ENCODE measurements around the gene MRAS.

DNA sequence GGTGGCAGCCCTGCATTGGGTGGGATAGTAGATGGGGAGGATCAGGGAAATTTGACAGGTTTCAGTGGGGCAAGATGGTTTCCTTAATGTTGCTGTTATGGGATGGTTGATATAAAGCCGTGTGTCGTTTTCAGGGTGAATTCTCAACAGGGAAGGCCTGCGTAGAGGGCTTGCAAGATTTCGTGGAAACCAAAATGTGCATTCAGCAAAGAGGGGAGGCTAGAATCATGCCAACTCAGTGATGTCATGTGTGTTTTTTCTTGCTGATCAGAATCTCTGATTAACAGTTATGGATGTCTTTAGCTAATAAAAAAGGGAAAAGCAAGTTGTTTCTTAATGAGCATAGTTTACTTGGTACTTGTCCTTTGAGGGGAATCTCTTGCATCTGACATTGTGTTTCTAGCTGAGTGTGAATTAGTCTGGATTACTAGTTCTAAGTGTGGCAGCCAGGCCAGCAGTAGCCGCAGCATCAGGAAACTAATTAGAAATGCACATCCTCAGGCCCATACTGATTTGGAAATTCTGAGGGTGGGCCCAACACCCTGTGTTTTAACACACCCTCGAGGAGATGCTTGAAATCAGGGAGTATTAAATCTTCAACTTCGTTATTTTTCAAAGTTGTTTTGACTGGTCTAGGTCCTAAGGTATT is 24.8 kb downstream of the MRAS start:
- TF ChIP-seq, protein P1, sequence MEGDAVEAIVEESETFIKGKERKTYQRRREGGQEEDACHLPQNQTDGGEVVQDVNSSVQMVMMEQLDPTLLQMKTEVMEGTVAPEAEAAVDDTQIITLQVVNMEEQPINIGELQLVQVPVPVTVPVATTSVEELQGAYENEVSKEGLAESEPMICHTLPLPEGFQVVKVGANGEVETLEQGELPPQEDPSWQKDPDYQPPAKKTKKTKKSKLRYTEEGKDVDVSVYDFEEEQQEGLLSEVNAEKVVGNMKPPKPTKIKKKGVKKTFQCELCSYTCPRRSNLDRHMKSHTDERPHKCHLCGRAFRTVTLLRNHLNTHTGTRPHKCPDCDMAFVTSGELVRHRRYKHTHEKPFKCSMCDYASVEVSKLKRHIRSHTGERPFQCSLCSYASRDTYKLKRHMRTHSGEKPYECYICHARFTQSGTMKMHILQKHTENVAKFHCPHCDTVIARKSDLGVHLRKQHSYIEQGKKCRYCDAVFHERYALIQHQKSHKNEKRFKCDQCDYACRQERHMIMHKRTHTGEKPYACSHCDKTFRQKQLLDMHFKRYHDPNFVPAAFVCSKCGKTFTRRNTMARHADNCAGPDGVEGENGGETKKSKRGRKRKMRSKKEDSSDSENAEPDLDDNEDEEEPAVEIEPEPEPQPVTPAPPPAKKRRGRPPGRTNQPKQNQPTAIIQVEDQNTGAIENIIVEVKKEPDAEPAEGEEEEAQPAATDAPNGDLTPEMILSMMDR (IDR thresholded peaks at IDR 0.05) = no peak
- no peak for TF ChIP-seq EP300 (IDR thresholded peaks at IDR 0.05)

All from gastroesophageal sphincter (tissue), 3 donors.